Common myeloid progenitor, CD34-positive (primary cell): ENCODE measurements around the gene TICRR.

ENCODE experiments used
- CTCF ChIA-PET: fragments of 350-600 bp; sonication (Branson Sonifier 250); formaldehyde crosslinking; loops from one replicate; lab custom pipeline; 2021; ENCODE audit warnings: antibody characterized with exemption; lab: Charles Lee
- POLR2A ChIA-PET: fragments of 350-600 bp; sonication (Branson Sonifier 250); formaldehyde crosslinking; loops from one replicate; lab custom pipeline; 2021; ENCODE audit warnings: antibody characterized with exemption; lab: Charles Lee
- DNase-seq, 3 donors: peaks; one replicate each; pipeline versions ENCODE4 v3.0.0 to v3.0.0-alpha.2; 2013
- H3K27ac ChIP-seq, 2 experiments: 1 replicate in 1 of 2; 2 replicates in 1 of 2; pipeline ENCODE4 v1.7.0; 2013; ENCODE audit warnings: inconsistent platforms in 2 of 2, low read length in 2 of 2, mild to moderate bottlenecking in 2 of 2, low read depth in 1 of 2, moderate library complexity in 1 of 2; ENCODE audit not compliant: severe bottlenecking in 2 of 2, insufficient read depth in 1 of 2, poor library complexity in 1 of 2
- H3K27me3 ChIP-seq, 5 experiments: replicated peaks in 2 of 5; 1 replicate in 3 of 5; 2 replicates in 2 of 5; pipeline versions ENCODE4 v1.6.1 to v1.7.0; 2013; ENCODE audit warnings: low read length in 4 of 5, mild to moderate bottlenecking in 2 of 5, moderate library complexity in 2 of 5, inconsistent platforms in 1 of 5; ENCODE audit not compliant: insufficient read depth in 5 of 5, control insufficient read depth in 4 of 5
- H3K36me3 ChIP-seq, 4 experiments: 1 replicate in 2 of 4; 2 replicates in 2 of 4; pipeline versions ENCODE4 v1.6.1 to v1.7.0; 2013; ENCODE audit warnings: low read length in 3 of 4, control low read depth in 1 of 4, mild to moderate bottlenecking in 1 of 4; ENCODE audit not compliant: control insufficient read depth in 4 of 4, insufficient read depth in 4 of 4
- H3K4me1 ChIP-seq, 4 experiments: 1 replicate in 3 of 4; 2 replicates in 1 of 4; pipeline versions ENCODE4 v1.6.1 to v1.7.1; 2013; ENCODE audit warnings: low read length in 3 of 4, mild to moderate bottlenecking in 3 of 4, control low read depth in 1 of 4, inconsistent platforms in 1 of 4, moderate library complexity in 1 of 4; ENCODE audit not compliant: control insufficient read depth in 4 of 4, insufficient read depth in 4 of 4; ENCODE audit errors: control extremely low read depth in 1 of 4
- H3K4me3 ChIP-seq, 7 experiments: 1 replicate in 4 of 7; 2 replicates in 3 of 7; pipeline versions ENCODE4 v1.5.1 to v1.7.0; 2013; ENCODE audit warnings: mild to moderate bottlenecking in 7 of 7, low read length in 6 of 7, moderate library complexity in 6 of 7, inconsistent platforms in 2 of 7, low read depth in 2 of 7, control low read depth in 1 of 7; ENCODE audit not compliant: insufficient read depth in 4 of 7, control insufficient read depth in 1 of 7; ENCODE audit errors: extremely low read depth in 1 of 7
- H3K9me3 ChIP-seq, 5 experiments: 1 replicate in 4 of 5; 2 replicates in 1 of 5; pipeline versions ENCODE4 v1.6.1 to v1.7.1; 2013; ENCODE audit warnings: low read length in 4 of 5, mild to moderate bottlenecking in 2 of 5, inconsistent platforms in 1 of 5, low read depth in 1 of 5, moderate library complexity in 1 of 5; ENCODE audit not compliant: control insufficient read depth in 4 of 5, insufficient read depth in 2 of 5; ENCODE audit errors: control extremely low read depth in 1 of 5
- WGBS: methylation state at CpG from one replicate; pipeline ENCODE4 v1.1.5; 2013; ENCODE audit not compliant: insufficient coverage; 5-methylcytosine and 5-hydroxymethylcytosine counted together

Gene TICRR

GRCh38 chr15:89677381-89677780 lies 102.1 kb downstream of the TICRR start:
- Histone ChIP-seq H3K4me3 (no peak overlapping the region), H3K27me3 (peaks cover 0 to 3% (median 0%) of the 10 kb centered on the region in 5 experiments), H3K9me3 (no peaks in the 10 kb centered on the region), H3K4me1 (no peaks in the 10 kb centered on the region), H3K36me3 (no peaks in the 10 kb centered on the region), H3K27ac (no peak overlapping the region)
- no CpG with 5 or more reads among the region's 1 CpG for WGBS
- POLR2A ChIA-PET = no interaction called here
- CTCF ChIA-PET = no interaction called here
- no peak for DNase-seq
